GM10266 (cell line): ENCODE data around the gene NANOS3.
A peak's percentile ranks its signal among the peaks of the same experiment; 100 is the strongest.

Source experiments
- DNase-seq: peaks from one replicate; pipeline ENCODE4 v3.0.0; 2012; ENCODE audit errors: extremely low spot score
- CTCF ChIP-seq: IDR thresholded peaks from 2 replicates; pipeline ENCODE4 v1.5.1; 2012; ENCODE audit warnings: mild to moderate bottlenecking, low read depth; ENCODE audit not compliant: control insufficient read depth, insufficient read depth; ENCODE audit errors: missing control alignments

The NANOS3 gene

GRCh38 chr19:13864667-13865570, 12.0 kb upstream of the NANOS3 start:
- TF ChIP-seq CTCF, result no peak
- DNase-seq, result peak; percentile 43

- no peak for TF ChIP-seq CTCF
- DNase-seq, result peak; percentile 77
Observed at GRCh38 chr19:13865571-13866462, 11.1 kb upstream of the NANOS3 start.

DNA sequence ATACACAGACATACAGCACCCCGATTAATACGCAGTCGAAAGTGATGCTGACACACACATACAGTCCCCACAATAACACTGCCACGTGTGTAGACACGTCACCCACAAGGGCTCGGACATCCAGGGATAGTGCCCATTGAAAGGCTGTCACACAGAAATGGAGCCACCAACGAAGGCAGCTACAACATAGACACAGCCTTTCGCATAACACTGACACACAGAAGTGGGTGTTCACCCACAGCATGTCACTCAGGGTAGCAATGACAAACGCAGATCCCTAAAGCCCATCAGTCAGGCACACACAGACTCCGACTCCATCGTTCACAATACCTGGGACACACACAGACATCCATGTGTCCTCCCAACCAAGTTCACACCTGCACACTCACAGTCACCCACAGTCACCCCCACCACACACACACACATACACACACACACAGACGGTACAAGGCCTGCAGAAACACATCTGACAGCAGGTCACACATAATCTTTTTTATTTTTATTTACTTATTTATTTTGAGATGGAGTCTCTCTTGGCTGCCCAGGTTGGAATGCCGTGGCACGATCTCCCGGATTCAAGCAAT, 10.4 kb upstream of the NANOS3 start:
- no peak for DNase-seq
- no peak for TF ChIP-seq CTCF

- no peak for TF ChIP-seq CTCF
- no peak for DNase-seq
Observed at GRCh38 chr19:13868663-13869062, 8.3 kb upstream of the NANOS3 start.

DNA sequence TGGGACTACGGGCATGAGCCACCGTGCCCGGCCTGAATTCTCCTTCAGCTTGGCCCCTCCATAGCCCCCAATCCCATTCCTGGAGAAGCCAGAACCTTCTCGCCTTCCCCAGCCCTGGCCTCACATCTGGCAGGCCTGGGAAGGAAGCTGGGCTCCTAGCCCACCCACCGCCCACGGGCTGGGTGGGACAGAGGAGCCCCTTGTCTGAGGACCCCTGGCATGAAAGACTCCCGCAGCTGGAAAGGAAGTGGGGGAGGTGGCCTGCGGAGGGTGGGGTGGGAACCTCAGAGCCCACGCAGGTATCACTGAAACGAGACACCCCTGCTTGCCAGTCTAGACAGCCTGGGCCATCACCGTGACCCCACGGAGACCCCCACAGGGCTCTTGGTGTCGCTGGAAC, 7.7 kb upstream of the NANOS3 start:
- no peak for TF ChIP-seq CTCF
- no peak for DNase-seq

DNA sequence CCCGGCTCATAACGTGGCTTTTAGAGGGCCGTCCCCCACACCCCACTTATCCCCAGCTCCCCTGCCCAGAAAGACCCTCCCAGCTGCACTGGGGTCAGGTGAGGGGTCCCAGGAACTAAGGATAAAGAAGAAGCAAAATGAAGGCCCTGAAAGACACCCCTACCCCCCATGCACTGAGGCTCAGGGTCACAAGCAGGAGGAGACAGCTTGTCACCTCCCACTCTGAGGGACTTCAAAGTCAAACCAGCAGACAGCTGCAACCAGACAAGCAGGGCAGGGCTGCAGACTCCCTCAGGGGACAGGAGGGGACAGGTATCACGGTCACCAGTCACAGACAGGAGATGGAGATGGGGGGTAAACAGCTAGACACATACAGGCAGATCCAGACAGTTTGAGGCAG, 6.1 kb upstream of the NANOS3 start:
- DNase-seq, result no peak
- no peak for TF ChIP-seq CTCF
